Stimulated activated CD4-positive, alpha-beta T cell treated with anti-CD3 and anti-CD28 coated beads, TNF-alpha, amount 100 ng/mL, for 1 hour (primary cell): Measurements from ENCODE around the gene ADAMTS8.

Experiments used
- DNase-seq, 3 donors: peaks; one replicate each; pipeline ENCODE4 v3.0.0-alpha.2; 2020; ENCODE audit warnings: low read depth in 3 of 3, low spot score in 1 of 3

ADAMTS8 gene

GRCh38 chr11:130428316-130429119, at the start of gene ADAMTS8:
ADAMTS8 (minus strand) TSS chr11:130428609; CDS start chr11:130428286, 323 bp downstream.
- no peak for DNase-seq

- DNase-seq = no peak
Observed at GRCh38 chr11:130477586-130478203, 49.3 kb upstream of the ADAMTS8 start.

GRCh38 chr11:130476922-130477491, 48.6 kb upstream of the ADAMTS8 start:
- DNase-seq = no peak

DNA sequence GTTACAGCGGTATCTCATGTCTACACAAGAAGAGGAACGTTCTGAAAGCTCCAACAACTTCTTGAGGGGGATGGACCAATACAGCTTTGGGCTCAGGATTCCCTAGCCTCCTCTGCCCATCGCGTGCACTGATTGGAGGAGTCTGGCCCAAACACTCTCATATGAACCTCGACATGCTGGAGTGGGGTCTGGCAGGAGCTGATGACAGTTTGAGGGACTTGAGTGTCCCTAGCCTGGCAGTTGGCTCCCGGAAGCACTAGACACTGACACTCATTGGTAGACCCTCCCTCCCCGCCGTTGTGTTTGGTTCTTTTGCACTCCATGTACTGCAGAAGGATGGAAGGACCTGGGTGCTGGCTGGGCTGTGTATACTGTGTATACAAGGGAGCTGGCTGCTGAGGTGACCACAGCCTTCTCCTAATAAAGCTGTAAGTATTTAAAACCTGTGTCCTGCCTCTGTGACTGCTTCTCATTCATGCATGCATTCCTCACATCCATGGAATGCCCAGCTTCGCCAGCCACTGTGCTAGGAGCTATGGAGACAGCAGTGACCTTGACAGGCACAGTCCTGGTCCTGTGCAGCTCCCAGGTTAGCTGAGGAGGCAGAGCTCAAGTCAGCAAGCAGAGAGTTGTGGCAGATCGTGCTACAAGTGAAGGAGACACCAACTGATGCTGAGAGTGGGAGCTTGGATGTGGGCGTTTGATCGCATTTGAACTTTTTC, 48.0 kb upstream of the ADAMTS8 start:
- DNase-seq = no peak

DNA sequence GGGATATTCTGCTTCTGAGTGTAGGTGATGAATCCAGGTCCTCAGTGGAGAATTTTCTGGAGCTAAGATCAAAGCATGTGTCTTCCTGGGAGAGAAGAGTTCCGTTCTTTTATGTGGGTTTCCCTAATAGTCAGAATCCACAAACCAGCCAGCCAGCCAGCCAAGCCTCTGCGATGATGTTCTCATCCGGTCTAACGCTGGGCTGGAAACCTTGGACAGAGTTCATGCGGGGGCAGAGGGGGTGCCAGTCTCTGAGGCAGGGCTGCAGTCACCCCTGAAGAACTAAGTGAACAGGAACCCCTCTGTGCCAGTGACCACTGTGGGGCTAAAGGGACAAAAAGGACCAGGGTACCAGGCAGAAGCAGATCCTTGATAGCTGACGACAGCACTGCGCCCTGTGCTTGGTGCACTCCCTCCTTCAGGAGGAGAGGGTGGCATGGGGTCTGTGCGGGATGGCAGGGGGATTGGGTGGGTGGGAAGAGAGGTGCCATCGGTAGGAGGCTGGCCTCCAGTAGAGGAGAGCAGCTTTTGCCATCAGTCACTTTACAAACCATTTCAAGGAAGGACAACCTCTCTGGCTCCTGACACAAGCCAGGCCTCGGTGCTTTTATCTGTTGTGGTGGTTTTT, 47.1 kb upstream of the ADAMTS8 start:
- DNase-seq = no peak

- no peak for DNase-seq
Observed at GRCh38 chr11:130474637-130475400, 46.4 kb upstream of the ADAMTS8 start.

DNA sequence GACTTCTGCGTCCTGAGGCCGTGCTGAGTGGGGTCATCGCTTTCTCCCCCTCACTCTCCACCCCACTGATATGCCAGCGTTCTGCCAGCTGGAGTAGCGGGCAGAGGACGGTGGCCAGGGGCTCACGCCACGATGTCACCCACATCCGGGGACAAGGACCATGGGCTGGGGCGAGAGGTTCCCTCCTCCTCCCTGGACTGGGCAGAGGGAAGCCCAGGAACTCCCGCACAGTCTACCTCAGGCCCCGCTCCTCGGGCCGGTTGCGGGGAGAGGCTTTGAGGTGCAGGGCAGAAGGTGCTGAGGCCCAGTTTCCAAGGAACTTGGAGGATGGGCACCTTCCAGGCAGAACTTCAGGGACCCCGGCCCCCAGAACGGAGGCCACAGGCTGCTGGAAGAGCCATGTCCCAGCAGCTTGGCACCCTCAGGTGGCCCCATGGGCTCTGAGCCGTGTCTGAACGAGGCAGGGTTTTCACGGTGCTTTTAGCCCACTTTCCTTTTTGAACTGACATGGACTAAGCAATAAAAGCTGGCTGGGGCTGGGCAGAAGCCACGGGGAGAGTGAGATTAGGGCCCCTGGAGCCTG, 45.5 kb upstream of the ADAMTS8 start:
- DNase-seq = no peak

DNA sequence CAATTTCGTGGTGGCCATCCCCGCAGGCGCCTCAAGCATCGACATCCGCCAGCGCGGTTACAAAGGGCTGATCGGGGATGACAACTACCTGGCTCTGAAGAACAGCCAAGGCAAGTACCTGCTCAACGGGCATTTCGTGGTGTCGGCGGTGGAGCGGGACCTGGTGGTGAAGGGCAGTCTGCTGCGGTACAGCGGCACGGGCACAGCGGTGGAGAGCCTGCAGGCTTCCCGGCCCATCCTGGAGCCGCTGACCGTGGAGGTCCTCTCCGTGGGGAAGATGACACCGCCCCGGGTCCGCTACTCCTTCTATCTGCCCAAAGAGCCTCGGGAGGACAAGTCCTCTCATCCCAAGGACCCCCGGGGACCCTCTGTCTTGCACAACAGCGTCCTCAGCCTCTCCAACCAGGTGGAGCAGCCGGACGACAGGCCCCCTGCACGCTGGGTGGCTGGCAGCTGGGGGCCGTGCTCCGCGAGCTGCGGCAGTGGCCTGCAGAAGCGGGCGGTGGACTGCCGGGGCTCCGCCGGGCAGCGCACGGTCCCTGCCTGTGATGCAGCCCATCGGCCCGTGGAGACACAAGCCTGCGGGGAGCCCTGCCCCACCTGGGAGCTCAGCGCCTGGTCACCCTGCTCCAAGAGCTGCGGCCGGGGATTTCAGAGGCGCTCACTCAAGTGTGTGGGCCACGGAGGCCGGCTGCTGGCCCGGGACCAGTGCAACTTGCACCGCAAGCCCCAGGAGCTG, 44.8 kb upstream of the ADAMTS8 start:
- no peak for DNase-seq

DNA sequence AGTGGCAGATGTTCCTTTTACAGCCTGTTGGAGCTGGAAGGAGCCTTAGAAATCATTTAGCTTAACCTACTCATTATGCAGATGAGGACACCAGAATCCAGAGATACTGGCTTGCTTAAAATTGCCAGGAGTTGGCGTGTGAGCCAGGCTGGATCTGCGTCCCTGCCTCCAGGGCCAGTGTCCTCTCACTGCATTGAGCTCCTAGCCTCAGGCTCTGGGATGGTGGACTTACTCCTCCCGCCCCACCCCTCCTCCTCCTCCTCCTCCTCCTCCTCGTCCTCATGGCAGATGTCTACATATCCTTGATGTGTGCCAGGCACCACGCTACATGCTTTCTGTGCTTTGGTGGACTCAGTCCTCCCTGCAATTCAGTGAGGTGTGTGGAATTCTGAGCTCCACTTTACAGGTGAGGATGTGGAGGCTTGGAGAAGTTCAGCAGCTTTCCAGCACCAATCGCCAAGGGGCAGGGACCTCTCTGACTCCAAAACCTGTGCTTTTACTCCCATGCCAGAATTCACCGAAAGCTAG, 44.1 kb upstream of the ADAMTS8 start:
- DNase-seq = no peak

GRCh38 chr11:130471731-130472433, 43.5 kb upstream of the ADAMTS8 start:
- no peak for DNase-seq

DNA sequence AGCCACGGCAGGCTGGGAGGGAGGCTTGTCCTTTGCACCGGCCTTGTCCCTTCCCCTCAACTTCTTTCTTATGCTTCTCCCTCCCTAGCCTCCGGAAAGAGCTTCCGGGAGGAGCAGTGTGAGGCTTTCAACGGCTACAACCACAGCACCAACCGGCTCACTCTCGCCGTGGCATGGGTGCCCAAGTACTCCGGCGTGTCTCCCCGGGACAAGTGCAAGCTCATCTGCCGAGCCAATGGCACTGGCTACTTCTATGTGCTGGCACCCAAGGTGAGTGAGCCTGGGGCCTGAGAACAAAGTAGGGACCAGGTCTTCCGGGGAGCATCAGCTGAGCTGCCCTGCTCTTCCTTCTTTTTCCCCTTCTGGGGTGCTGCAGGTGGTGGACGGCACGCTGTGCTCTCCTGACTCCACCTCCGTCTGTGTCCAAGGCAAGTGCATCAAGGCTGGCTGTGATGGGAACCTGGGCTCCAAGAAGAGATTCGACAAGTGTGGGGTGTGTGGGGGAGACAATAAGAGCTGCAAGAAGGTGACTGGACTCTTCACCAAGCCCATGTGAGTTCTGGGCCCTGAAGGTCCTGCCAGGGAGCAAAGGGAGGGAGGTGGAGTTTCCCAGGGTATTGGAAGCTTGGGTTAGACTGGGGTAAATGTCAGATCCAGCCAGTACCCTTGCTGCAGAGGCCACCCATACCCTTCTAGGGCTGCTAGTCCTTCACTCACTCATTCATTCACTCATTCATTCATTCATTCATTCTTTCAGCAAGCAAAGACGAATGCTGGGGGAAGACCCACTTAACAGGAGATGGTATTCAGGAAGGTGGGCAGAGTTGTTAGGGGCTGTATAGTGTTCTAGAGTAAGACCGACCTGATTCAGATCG, 42.7 kb upstream of the ADAMTS8 start:
- no peak for DNase-seq

- DNase-seq = no peak
Observed at GRCh38 chr11:130469181-130469580, 40.8 kb upstream of the ADAMTS8 start.

DNA sequence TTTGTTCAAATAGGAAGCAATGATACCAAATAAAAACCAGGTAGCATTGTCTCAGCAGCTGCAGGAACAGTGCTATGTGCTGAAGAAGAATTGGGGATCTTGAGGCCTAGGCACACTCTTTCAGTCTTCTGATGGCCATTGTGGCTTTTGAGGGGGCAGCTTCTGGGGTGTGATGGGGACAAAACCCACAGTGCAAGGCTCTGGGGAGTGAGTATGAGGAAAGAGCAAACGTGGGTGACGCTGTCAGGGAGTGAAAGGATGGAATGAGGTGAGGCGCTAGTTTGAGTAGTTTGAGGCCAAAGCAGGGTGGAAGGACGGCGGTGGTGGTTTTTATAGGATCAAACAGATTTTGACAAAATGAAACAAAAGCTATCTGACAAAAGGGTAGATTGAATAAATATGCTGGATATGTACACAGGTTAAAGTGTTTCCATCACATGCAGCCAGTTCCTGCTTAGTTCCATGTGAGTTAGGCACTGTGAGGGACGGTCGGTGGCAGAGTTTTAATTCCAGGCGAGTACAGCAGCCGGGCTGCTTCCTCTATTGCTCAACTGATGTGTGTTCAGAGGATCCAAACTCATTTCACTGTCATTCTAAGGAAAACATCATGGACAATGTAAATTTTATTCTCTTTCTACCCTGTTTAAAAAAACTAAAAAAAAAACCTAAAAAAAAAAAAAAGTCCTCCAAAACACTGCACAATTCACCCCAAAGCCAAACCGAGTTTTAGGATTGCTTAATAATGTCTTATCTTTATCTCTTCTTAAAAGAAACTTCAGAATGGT, 38.9 kb upstream of the ADAMTS8 start:
- no peak for DNase-seq

- no peak for DNase-seq
Observed at GRCh38 chr11:130465263-130465662, 36.9 kb upstream of the ADAMTS8 start.

DNA sequence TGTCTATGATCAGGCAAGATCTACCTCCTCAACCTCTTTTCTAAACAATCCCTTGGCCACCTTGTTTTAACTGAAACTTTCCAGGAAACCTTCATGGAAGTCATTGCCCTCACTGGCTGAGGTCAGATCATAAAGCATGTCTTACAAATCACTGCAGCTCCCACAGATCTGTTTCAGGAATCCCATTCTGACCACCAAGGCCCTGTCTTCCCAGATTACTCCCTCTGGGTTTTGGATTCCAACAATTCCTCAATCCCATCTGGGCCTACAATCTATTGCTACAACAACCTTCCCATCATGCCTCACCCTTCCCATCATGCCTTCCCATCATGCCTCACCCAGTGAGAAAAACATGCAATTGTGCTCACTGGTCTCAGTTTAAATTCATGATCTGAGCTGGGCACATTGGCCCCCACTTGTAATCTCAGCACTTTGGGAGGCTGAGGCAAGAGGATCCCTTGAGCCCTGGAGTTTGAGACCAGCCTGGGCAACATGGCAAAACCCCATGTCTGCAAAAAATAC, 35.9 kb upstream of the ADAMTS8 start:
- no peak for DNase-seq

DNA sequence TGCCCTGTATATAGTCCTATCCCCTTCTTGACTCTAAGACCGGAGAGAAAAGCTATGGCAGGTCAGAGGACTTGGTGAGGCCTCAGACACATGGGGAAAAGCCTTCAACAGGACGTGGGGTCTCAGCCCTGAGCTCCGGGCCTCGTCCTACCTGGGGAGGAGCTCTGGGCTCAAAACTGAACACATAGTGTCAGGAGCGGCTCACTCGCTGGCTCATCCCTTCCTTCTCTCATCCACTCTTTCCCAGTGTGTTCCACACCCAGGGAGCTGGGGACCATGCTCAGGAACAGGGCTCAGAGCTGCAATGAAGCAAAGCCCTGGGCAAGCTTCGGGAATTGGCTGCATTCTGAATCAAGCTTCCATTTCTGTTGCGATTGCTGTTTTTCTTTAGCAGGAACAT, 34.5 kb upstream of the ADAMTS8 start:
- DNase-seq = no peak
